Stimulated activated CD8-positive, alpha-beta memory T cell treated with anti-CD3 and anti-CD28 coated beads, Interleukin-15, amount 100 ng/mL, for 4 hours (primary cell): ENCODE measurements around the gene LRGUK.
"Not testable (repeated sequence)": the region's sequence is repeated elsewhere in the genome, so short reads cannot be mapped to it uniquely, and the experiment has no call there.

Experiments used
- DNase-seq, 2 donors: peaks; one replicate each; pipeline ENCODE4 v3.0.0-alpha.2; 2020; ENCODE audit warnings: low read depth in 2 of 2

Gene LRGUK, protein sequence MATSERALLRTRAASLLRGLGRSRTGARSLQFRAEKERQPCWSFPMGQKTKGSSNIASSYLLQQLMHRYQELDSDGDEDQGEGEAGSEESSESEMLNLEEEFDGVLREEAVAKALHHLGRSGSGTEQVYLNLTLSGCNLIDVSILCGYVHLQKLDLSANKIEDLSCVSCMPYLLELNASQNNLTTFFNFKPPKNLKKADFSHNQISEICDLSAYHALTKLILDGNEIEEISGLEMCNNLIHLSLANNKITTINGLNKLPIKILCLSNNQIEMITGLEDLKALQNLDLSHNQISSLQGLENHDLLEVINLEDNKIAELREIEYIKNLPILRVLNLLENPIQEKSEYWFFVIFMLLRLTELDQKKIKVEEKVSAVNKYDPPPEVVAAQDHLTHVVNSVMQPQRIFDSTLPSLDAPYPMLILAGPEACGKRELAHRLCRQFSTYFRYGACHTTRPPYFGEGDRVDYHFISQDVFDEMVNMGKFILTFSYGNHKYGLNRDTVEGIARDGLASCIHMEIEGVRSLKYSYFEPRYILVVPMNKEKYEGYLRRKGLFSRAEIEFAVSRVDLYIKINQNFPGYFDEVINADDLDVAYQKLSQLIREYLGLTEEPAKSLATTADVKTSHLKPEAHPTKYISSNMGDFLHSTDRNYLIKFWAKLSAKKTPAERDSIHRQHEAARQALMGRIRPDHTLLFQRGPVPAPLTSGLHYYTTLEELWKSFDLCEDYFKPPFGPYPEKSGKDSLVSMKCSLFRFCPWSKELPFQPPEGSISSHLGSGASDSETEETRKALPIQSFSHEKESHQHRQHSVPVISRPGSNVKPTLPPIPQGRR

GRCh38 chr7:134126966-134127848 is at the start of gene LRGUK:
TSS of gene LRGUK (plus strand) at chr7:134127340. CDS start at chr7:134127368, 28 bp downstream.
- peak; percentile 40 to 55 for DNase-seq

DNA sequence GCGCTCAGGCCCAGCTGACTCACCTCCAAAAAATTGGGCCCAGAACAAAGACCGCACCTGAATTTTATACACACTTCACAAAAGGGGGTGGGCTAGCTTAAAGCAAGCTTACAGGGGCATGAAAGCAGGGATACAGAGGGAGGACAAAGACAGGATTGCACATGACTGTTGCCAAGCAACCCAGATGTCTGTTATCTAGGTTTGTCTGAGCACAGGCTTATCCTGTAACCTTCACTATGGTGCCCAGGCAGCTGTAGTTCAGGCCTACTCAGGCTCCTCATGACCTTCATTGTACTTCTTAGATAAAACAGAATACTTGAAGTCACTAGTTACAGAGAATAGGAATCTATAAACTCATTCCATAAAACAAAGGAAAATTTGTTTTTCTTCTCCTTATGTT is 49.6 kb upstream of the LRGUK start:
- DNase-seq: not testable (repeated sequence)

DNA sequence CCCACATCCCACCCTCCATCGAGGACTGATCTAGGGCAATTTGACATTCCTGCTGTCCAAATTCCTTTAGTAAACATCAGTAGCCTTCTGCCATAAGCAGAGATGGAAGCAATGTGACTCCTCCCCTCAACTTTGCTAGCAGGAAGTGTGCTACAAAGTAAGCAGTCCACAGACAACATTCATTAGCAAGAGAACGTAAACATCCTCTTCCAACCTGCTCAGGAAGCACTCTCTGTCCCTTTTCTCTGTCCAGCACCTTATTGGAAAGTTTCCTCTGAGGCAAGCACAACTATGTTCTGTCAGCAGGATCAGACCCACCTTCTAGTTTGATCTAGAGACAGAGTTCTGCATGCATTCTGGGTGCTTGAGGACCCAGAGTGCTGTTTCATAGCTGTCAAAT is 48.1 kb upstream of the LRGUK start:
- DNase-seq: no peak

- DNase-seq: no peak
Observed at GRCh38 chr7:134081695-134082094, 45.4 kb upstream of the LRGUK start.

DNA sequence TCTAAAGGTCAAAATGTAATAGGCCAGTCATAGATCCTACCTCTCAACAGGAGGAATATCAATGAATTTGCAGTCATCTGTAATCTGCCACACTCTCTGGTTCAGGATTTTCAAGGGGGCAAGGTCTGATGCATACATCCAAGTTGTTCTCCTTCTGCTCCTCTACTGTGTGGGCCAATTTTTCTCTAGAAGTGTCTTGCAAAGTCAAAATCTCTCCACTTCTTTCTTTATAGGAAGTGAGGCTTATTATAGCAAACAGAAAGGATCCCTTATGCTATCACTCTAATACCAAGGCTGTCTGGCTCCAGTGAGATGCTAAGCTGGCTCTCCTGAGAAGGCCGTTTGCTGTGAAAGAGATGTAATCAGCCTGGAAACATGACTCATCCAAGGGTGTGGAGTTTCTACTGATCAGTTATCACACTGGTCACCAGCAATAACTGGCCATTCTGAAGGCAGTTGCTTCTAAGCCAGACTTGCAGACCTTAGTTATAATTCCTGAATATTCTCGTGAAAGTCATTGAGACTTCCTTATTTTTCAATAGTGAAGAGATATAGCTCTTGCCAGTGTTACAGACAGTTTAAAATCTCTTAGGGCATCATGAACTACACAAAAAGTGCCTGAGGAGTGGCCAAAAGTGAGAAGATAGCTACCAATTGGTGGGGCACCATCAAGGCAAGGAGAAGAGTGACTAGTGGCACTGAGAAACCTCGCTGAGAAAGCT is 43.2 kb upstream of the LRGUK start:
- no peak for DNase-seq

- DNase-seq: no peak
Observed at GRCh38 chr7:134084488-134085144, 42.5 kb upstream of the LRGUK start.

DNA sequence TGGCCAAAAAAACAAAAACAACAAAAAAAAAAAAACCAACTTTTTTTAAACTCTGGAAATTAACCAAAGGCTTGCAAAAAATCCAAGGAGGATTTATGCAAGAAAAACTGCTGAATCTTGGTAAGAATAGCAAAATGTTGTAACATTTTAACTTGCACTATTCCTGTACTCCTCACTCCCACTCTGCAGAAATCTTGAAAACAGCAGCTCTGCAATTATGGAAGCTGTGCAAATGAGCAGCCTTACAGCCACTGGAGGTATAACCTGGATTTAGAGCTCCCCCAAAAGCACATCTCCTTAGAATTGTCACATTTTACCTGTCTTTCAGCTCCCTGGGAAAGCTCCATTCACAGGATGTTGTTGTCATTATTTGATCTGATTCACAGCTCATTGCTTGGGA is 41.8 kb upstream of the LRGUK start:
- DNase-seq: no peak

DNA sequence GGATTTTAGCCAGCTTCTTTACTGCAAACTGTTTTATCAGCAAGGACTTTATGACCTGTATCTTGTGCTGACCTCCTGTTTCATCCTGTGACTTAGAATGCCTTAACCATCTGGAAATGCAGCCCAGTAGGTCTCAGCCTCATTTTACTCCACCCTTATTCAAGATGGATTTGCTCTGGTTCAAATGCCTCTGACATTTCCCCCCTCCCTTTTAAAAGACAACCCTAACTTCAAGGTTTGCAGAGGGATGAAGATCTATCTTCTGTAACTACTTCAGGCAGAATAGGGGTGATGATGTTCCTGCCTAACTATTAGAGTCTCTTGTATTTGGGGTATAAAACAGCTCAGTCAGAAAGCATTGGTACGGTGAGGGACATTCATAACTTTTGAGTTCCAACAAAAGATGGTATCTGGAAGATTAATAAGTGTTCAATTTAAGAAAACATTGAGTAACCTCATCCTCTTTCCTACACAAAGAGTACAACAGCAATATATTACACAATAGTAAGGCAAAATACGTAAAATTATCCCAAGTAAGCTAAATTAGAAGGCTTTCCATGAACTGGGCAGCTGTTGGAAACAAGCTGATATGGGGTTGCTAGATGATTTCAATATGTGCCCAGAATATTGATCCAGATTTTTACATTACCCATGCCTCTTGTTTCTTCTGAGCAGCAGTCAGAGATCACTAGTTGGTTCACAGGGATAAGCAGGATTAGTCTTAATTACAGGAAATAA is 40.0 kb upstream of the LRGUK start:
- no peak for DNase-seq

DNA sequence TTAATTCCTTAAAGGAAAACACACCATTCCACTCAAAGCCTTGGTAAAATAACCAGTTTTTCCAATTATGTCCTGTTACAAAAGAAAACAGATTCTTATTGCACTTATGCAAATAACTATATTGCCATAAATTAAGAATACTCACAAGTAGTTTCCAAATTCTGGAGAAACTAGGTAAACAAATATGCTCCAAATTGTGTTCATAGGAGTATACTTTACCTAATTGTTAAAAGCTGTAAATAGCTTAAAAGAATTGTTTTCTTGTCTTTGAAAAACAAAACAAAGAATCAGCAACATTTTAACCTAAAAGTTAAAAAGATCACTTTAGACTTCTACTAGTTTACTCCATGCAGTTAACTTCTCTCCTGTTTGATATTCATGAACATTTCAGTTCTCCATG is 38.9 kb upstream of the LRGUK start:
- no peak for DNase-seq

GRCh38 chr7:134089446-134089845 is 37.7 kb upstream of the LRGUK start:
- no peak for DNase-seq

- no peak for DNase-seq
Observed at GRCh38 chr7:134098072-134098471, 29.1 kb upstream of the LRGUK start.

DNA sequence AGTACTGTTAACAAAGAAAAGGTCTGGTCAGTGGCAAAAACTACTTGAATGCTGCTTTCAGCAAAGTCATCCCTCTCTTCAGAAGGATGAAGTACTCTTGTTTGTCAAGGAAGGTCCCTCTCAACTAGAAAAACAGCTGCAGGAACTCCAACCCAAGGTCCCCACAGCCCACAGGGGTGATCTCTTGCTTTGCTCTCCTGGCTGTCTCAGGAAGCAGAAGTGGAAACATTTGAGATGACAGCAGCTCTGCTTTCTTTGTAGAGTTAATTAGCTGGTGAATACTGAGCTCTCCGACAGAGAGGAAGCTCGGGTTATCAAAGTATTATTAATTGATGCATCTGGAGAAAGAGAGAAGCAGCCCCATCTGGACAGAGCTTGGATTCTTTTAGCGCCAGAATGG is 25.4 kb upstream of the LRGUK start:
- DNase-seq: no peak

GRCh38 chr7:134104166-134104565 is 23.0 kb upstream of the LRGUK start:
- no peak for DNase-seq

DNA sequence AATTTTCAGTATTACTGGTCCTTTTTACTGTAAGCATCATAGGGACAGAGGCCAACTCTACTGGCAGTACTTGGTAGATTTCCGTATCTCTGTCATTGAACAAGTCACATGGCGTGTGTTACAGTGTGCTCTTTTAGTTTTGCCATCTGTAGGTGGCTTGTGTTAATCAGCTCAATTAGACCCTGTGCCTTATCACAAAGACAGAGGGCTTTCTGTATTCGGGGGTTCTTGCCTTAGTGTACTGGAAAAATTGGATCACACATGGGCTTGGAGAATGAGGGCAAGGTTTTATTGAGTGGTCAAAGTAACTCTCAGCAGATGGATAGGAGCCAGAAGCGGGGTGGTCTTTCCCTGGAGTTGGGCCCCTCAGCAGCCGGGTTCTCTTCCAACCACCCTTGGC is 21.3 kb upstream of the LRGUK start:
- DNase-seq: no peak

GRCh38 chr7:134108802-134109201 is 18.3 kb upstream of the LRGUK start:
- DNase-seq: no peak

- DNase-seq: no peak
Observed at GRCh38 chr7:134113655-134114054, 13.5 kb upstream of the LRGUK start.

DNA sequence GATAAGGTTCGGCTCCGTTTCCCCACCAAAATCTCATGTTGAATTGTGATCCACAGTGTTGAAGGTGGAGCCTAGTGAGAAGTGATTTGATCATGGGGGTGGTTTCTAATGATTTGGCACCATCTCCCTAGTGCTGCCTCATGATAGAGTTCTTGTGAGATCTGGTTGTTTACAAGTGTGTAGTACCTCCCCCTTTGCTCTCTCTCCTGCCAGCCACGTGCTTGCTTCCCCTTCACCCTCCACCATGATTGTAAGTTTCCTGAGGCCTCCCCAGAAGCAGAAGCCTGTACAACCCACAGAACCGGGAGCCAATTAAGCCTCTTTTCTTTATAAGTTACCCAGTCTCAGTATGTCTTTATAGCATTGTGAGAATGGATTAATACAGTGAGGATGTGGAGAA is 12.1 kb upstream of the LRGUK start:
- no peak for DNase-seq

- DNase-seq: no peak
Observed at GRCh38 chr7:134120405-134120804, 6.7 kb upstream of the LRGUK start.

DNA sequence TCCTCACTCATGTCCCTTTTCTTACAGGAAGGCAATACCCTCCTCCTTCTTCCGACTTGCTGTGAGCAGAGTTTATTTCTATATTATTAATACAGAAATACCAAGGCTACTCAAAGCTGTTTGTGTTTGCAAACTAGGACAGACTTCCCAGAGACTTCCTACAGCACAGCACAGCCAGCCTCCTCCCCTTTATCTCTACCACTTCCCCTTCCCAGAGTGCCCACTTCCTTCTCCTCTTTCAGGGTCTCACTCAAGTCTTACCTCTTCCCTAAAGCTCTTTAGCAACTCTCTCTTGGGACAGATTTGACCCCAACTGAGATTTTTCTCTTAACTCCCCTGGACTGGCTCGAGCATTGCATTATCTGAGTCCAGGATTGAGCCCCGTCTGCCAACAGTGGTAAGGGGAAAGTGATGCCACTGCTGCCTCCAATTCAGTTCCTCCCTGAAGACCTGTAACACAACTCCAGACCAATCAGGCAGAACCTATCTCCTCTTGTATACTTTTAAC is 5.5 kb upstream of the LRGUK start:
- no peak for DNase-seq

- no peak for DNase-seq
Observed at GRCh38 chr7:134122980-134123379, 4.2 kb upstream of the LRGUK start.
